SU-DHL-6 (cell line): ENCODE measurements around the gene PLD1.

Experiments
- EZH2phosphoT487 ChIP-seq: fragments of 200-600 bp; sonication (generic), shearing (Covaris generic); conservative IDR thresholded peaks from 2 replicates; pipeline ENCODE4 v1.6.1; 2018; ENCODE audit warnings: mild to moderate bottlenecking, antibody characterized with exemption, low read length, moderate library complexity, mixed read lengths
- TF ChIP-seq, protein P1 (sequence below): fragments of 200-600 bp; sonication (generic); IDR thresholded peaks from one replicate; pipeline ENCODE4 v1.5.1; 2017; ENCODE audit warnings: antibody characterized with exemption, mild to moderate bottlenecking, low read length, moderate library complexity; ENCODE audit not compliant: insufficient read depth, poor library complexity, severe bottlenecking

DNA sequence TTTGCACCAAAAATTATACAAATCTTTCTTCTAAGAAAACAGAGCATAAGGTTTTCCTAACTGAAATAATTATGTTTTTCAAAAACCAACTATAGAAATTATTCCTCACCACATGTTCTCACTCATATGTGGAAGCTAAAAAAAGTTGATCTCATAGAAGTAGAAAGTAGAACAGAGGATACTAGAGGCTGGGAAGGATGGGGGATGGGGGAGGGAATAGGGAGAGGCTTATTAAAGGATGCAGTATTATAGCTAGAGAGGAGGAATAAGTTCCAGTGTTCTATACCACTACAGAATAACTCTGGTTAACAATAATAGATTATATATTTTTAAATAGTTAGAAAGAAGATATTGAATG lies 20.2 kb upstream of the PLD1 start:
- TF ChIP-seq, protein P1, sequence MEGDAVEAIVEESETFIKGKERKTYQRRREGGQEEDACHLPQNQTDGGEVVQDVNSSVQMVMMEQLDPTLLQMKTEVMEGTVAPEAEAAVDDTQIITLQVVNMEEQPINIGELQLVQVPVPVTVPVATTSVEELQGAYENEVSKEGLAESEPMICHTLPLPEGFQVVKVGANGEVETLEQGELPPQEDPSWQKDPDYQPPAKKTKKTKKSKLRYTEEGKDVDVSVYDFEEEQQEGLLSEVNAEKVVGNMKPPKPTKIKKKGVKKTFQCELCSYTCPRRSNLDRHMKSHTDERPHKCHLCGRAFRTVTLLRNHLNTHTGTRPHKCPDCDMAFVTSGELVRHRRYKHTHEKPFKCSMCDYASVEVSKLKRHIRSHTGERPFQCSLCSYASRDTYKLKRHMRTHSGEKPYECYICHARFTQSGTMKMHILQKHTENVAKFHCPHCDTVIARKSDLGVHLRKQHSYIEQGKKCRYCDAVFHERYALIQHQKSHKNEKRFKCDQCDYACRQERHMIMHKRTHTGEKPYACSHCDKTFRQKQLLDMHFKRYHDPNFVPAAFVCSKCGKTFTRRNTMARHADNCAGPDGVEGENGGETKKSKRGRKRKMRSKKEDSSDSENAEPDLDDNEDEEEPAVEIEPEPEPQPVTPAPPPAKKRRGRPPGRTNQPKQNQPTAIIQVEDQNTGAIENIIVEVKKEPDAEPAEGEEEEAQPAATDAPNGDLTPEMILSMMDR, result no peak
- no peak for TF ChIP-seq EZH2phosphoT487
